Activated T-cell treated with anti-CD3 and anti-CD28 coated beads, Interleukin-2, amount 50 U/mL, for 72 hours (primary cell): ENCODE results near the gene COMMD7. TPM values are rescaled to one million over a fixed set of nuclear protein-coding genes. Genes with fewer than 3 reads are reported as not detected.

Experiments used
- total RNA-seq, 2 donors: library from RNA; stranded (reverse); gene quantifications; one replicate each; pipeline ENCODE4 v1.2.3, GENCODE V29; 2022

The COMMD7 gene
- total RNA-seq, 2 donors from 2014 or later: 51.8 to 62.0 TPM

Other genes with a start within 250 kb of the COMMD7 start
- 10 to 100 TPM; 28.2 to 30.0 TPM for gene NOL4L, start 158.1 kb downstream of the COMMD7 start, total RNA-seq
- under 1 TPM; 0.16 to 0.17 TPM for gene C20orf203, start 69.5 kb downstream of the COMMD7 start, total RNA-seq
- gene DNMT3B, start 18.9 kb upstream of the COMMD7 start, total RNA-seq: 1 to 10 TPM; 2.6 to 3.2 TPM
- gene MAPRE1, start 76.5 kb upstream of the COMMD7 start, total RNA-seq: 100 to 1,000 TPM in 1 of 2 donors, 10 to 100 TPM in 1; 94.6 to 100 TPM
- gene EFCAB8, start 115.5 kb upstream of the COMMD7 start, total RNA-seq: 1 to 10 TPM; 1.7 to 2.7 TPM